ENCODE results near the gene HK3. TPM values are rescaled to one million over a fixed set of nuclear protein-coding genes. Genes with fewer than 3 reads are reported as not detected.

Gene HK3
- polyA plus RNA-seq, 3 donors = 4.0 to 48.0 (median 21.6) TPM

DNA sequence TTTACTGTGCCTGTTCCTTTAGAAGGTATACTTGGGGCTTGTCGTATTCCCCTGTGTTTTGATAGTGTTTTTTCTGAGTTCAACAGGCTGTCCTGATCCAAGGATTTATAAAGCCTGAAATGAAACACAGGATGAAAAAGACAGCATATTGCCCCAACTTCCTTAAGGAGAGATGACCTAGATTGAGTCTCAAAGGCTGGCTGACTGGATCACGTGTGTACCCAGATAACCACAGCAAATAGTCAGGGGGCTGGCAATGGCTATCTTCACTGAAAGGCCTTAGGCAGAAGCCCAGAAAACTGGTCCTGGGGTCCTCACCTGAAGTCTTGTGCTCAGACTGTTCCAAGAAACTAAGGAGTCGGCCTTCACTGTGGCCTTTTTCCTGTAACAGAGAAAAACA lies 7.7 kb upstream of the HK3 start:
- 78 to 95% (median 94%) methylated on average over 3 of the region's 3 CpGs for WGBS, 3 donors
- no peak overlapping the region for H3K27ac ChIP-seq (ENCODE audit: low read depth, low read length)

DNA sequence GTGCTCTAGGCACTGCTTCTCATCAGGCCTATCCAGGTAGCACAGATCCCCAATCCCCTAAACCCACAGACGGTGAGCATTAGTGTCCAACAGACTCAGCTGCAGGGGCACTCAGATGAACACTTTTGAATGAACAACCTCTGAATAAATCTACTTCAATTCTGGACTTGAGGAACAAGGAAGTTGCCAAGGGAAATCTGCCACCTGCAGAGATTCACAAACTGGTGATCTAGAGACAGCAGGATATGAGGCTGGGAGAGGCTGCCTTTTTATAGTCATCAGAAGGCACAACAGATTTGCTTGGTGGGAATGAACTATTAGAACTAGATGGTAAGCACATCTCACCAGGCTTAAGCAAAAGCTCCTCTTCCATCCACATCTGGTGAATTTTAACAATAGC lies 7.0 kb upstream of the HK3 start:
- H3K27ac ChIP-seq (ENCODE audit: low read depth, low read length) = no peak overlapping the region
- WGBS, 3 donors = 75 to 98% (median 82%) methylated on average over 1 of the region's 1 CpG

DNA sequence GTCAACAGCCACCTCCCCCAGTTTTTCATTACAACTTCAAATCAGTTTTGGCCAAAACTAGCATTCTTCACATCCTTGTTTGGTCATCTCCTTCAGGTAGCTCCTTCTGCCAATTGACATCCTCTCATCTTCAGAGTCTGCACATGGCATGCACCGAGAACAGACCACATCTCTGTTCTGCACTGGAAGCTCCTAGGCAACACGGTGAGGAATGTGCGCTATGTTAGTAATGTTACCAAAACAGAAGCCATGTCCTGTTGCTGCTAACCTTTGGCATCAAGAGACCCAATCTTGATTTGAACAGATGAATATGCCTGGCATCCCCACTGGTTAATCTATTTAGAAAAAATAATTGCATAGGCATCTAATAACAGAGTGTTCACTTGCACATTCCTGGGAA lies 5.1 kb upstream of the HK3 start:
- WGBS, 3 donors = 89 to 92% (median 90%) methylated on average over 3 of the region's 3 CpGs
- H3K27ac ChIP-seq (ENCODE audit: low read depth, low read length) = no peak overlapping the region

DNA sequence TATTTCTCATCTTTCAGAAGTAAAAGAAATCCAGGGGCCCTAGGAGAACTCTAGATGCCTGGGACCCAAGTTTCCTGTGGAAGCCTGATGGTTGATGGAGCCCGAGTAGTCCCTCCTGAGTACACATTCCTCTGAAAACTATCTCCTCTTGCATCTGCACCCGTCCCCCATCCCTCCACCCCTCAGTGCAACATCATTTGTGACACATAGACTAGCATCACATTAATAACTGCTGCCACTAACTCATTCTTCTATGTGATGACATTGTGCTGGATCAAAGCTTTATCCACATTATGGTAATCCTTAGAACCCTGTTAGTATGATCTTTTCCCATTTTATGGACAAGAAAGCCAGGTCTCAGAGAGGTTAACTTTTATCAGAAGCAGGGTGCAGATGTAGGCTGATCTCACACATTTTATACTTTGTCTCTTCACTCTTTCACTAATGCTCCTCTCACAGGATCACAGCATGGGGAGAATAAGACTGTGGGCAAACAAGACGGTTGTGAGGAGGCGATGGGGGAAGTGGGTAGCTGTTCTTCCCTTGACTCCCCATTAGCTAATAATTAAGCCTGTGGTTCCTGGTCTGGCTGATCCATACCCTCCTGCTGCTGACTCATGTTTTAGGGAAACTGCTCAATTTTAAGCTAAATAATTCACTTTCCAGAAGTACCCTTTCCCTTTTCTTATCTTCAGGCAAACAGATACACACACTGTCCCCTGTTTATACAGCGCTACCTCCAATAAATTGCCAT lies 3.9 kb upstream of the HK3 start:
- 77 to 84% (median 78%) methylated on average over 5 of the region's 5 CpGs for WGBS, 3 donors
- H3K27ac ChIP-seq (ENCODE audit: low read depth, low read length) = no peak overlapping the region

DNA sequence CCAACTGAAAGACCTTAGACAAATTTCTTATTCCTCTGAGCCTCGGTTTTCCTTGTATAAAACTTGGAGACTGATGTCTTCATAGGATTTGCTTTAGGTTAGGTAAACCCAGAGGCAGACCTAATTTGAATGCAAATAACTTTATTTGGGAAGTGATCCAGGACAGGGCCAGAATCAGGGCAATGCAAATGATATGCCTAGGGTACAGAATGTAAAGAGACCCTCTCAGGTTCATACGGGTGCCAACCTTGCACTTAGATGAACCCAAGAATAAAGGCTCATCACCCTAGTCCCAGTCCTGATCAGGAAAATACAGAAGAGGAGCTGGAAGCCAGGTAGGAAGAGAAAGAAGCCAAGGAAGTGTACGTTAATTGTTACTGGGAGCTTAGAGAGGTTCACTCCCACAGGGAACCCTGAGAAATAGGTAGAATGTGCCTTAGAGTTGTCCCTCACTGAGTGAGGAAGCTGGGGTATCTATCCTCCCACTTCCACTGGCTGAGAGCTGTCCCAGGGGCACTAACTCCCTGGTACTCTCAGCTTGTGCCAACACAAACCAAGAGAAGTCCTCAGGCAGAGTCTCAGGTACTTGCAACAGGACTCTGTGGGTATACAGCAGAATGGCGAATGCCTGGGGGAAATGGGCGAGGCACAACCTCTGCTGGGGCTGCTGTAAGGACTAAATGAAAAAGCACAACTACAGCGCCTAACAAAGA lies 3.1 kb upstream of the HK3 start:
- WGBS, 3 donors = 78 to 92% (median 82%) methylated on average over 6 of the region's 6 CpGs
- no peak overlapping the region for H3K27ac ChIP-seq (ENCODE audit: low read depth, low read length)

DNA sequence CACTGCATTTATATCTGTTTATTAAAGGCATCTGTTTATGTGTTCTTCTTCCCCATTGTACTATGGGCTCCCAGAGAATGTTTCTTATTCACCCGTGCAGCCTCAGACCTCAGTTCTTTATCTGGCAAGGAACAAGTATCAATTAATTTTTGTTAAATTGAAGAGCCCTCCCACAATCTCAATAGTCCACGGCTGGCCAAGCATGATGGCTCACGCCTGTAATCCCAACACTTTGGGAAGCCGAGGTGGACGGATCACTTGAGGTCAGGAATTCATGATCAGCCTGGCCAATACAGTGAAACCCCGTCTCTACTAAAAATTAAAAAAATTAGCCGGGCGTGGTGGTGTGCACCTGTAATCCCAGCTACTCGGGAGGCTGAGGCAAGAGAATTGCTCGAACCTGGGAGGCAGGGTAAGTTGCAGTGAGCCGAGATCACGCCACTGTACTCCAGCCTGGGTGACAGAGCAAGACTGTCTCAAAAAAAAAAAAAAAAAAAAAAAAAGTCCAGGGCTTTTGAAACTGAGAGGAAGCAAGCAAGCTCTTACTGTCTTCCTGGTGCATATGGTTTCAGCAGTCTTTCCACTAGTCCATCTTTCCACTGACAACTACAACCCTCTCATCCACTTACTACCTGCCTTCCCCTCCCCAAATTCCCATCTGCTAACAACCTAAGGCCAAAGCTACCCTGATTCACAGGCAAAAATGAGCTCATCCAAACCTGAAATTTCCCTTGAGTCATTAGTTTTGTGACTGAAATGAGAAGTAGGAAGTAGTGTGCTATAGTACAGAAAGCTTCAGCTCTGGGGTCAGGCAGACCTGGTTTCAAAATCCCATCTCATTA lies 2.3 kb upstream of the HK3 start:
- H3K27ac ChIP-seq (ENCODE audit: low read depth, low read length) = no peak overlapping the region
- WGBS, 3 donors = 76 to 96% (median 80%) methylated on average over 12 of the region's 12 CpGs

DNA sequence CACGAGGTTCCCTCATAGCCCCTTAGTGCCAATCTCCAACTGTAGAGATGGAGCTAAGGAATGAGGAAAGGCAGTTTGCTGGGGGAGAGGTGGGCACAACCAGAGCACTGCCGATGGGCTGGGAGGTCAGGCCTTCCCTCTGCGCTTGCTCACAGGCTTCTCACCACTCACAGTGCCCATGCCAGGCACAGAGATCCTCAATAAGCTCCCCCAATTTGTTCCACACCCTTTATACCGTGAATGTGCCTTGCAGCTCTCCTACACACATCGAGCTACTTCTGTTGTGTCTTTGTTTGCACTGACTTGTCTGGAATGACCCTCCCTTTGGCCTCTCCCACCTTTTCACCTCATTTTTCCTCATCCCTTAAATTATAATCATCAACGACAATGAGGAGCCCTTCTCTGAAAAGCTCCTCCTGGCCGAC lies 1.6 kb upstream of the HK3 start:
- WGBS, 3 donors = 79 to 83% (median 82%) methylated on average over 7 of the region's 7 CpGs
- no peak overlapping the region for H3K27ac ChIP-seq (ENCODE audit: low read depth, low read length)

DNA sequence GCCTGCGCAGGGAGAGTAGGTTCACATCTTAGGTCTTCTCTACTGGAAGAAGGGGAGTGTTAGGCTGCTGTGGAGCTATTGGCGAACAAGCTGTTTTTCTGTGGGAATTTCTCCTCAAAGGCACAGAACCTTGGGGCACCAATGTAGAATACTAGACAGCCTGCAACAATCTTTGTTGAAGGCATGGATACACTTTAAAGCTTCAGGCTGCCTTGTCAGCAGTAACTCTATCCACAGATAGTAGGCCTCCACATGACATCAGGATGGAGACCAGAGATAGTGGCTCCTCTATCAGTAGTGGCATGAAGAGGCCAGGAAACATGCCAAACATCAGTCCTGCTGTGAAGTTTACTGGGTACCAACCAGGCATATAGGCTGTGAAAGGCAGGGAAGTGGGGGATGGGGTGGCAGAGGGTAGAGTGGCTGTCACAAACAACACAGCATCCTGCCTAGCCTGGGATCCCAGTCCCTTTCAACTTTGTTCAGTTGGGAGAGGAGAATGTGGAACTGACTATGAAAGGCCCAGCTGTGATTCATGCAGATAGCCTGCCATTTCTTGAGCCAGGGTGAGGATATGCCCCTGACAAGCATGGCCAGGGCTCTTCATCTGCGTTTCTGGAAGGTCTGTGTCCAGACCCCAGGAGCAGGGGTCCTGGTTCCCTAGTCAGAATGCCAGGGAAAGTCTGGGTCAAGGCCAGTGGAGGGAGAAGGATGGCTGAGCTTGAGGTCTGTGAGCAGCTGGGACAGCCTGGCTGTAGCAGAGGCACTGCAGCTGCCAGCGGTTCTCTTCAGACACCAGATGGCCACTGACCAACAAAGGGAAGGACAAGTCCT lies 1.0 kb upstream of the HK3 start:
- H3K27ac ChIP-seq (ENCODE audit: low read depth, low read length) = peak overlapping the region; percentile 13

DNA sequence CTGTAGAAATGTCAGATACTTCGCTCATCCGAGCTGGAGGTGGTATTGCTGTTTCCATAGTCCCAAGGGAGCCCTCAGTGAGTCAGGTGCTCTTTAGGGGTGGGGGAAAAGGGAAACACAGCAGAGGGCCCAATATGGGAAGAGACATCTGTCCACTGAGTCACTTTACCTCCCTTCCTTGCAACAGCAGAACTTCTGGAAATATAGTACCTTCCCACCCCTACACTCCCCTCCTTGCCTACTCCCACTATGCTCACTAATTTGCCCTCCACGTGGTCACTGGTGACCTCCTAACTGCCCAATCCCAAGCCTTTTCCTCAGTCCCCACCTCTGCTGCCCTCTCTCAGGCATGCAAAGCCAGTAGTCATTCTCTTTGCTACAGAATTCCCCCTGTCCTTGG lies 1.9 kb downstream of the HK3 start:
- H3K27ac ChIP-seq (ENCODE audit: low read depth, low read length) = no peak overlapping the region
- 54 to 60% (median 58%) methylated on average over 3 of the region's 3 CpGs for WGBS, 3 donors

More for the DNA sequence above, 1.0 kb upstream of the HK3 start:
- WGBS, 3 donors = 83 to 92% (median 89%) methylated on average over 4 of the region's 4 CpGs

DNA sequence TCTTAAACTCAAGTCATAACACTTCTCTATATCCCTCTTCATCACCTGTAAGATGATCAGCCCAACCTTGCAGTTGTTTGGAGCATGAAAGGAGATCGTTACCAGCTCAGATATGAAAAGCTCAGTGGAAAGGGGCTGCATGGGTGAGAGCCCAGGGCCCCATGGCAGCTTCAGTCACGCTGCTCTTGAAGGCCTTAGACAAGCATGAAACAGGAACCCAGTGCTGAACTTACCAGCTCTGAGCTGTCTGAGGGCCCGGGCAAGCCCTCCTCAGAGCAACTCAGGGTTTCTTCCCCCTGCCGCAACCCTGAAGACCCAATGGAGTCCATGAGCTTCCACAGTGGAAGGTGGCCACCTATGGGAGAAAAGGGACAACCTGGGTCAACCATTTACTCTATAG lies 3.3 kb downstream of the HK3 start:
- no peak overlapping the region for H3K27ac ChIP-seq (ENCODE audit: low read depth, low read length)
- WGBS, 3 donors = 74 to 92% (median 79%) methylated on average over 4 of the region's 4 CpGs

DNA sequence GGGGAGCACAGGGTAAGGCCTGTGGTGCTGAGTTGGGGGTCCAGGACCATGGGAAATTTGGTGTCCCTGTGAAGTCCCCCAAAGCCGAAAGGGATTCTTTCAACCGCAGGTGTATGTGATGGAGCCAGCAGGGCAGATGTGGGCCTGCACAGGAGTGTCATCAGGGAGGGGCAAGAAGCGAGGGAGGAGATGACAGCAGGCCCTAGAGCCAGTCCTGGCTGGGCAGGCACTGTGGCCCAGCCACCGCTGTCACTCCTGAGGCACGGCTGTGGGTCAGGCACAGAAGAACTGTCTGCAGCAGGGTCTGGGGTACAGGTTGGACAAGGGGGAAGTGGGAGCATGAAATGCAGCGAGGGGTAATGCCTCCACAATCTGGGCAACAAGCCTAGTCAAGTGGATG lies 4.8 kb downstream of the HK3 start:
- 84 to 92% (median 85%) methylated on average over 6 of the region's 6 CpGs for WGBS, 3 donors
- no peak overlapping the region for H3K27ac ChIP-seq (ENCODE audit: low read depth, low read length)

DNA sequence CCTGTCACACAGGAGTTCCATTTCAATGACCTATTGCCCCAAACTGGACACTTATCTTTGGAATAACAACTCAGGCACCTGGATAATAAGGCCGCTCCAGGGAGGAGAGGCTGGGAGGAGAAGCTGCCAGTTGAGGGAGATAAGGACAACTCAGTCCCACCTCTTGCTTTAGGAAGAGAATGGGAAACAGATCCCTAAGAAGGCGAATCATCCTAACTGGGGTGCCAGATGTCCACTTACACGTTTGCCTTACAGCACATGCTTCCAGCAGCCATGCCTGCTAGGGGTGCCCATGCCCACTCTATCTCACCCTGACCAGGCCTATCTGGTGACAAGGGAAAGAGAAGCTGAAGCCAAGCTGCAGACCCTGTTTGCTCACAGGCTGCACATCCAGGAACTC lies 6.5 kb downstream of the HK3 start:
- no peak overlapping the region for H3K27ac ChIP-seq (ENCODE audit: low read depth, low read length)
- 70 to 72% (median 71%) methylated on average over 3 of the region's 3 CpGs for WGBS, 3 donors

DNA sequence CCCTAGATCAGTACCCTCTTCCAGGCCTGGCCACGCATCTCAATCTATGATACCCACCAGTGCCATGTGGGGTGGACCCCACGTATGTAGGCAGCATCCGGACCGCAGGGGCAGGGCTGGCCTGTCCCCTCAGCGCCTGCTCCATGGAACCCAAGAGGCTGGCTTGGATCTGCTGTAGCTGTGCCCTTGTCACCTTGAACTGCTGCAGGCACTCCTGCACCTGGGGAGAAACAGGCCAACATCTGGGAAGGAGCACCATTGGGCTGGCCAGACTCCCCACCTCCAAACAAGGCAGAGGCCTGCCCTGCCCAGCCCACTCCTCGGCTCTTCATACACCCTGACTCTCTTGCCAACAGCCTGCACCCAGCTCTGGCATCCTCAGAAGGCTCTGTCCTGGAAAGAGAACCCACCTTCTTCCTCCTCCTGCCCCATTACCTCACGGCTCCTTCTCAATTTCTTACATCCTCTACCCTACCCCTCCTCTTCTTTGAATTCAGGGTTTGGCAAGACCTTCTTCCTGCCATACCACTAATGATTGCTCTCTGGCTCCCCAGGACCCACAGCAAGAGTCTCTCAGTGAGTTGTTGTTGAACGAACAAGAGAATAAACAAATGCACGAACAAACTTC lies 7.7 kb downstream of the HK3 start:
- WGBS, 3 donors = 67 to 96% (median 69%) methylated on average over 9 of the region's 9 CpGs

DNA sequence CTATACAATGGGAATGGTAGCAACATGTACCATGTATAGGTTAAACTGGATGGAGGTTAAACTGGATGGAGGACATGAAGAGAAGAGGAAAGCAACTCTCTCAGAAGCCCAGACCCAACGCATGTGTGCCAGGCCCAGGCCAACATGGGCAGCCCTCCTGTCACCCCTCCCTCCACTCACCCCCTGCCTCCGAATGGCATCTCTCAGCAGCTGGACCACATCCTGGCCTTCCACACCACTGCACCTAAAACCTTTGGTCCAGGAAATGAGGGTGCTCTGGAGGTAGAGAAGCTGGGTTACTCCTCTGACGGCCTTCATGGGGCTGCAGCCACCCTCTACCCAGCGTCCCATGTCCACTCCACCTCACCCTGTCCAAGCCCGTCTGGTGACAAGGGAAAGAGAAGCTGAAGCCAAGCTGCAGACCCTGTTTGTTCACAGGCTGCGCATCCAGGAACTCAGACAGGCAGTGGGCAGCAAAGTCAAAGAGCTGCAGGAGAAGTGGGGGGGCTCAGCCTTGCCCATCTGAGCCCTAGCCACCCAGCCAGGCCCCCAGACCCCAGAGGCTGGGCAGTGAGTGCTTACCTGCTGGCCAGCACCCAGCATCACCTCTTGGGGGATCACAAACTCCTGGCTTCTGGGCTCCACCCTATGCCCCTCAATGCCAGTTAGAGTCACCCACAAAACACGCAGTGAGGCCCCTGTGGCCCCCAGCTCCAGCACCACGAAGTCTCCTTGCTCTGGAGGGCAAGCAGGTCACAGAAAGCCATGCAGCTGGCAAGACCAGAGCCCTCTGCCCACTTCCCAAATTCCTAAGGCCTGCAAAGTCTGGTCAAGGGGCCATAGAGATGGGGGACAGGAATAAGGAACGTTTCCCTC lies 8.5 kb downstream of the HK3 start:
- 79 to 85% (median 84%) methylated on average over 9 of the region's 9 CpGs for WGBS, 3 donors
- no peak overlapping the region for H3K27ac ChIP-seq (ENCODE audit: low read depth, low read length)

More for the DNA sequence above, 7.7 kb downstream of the HK3 start:
- H3K27ac ChIP-seq (ENCODE audit: low read depth, low read length) = no peak overlapping the region

DNA sequence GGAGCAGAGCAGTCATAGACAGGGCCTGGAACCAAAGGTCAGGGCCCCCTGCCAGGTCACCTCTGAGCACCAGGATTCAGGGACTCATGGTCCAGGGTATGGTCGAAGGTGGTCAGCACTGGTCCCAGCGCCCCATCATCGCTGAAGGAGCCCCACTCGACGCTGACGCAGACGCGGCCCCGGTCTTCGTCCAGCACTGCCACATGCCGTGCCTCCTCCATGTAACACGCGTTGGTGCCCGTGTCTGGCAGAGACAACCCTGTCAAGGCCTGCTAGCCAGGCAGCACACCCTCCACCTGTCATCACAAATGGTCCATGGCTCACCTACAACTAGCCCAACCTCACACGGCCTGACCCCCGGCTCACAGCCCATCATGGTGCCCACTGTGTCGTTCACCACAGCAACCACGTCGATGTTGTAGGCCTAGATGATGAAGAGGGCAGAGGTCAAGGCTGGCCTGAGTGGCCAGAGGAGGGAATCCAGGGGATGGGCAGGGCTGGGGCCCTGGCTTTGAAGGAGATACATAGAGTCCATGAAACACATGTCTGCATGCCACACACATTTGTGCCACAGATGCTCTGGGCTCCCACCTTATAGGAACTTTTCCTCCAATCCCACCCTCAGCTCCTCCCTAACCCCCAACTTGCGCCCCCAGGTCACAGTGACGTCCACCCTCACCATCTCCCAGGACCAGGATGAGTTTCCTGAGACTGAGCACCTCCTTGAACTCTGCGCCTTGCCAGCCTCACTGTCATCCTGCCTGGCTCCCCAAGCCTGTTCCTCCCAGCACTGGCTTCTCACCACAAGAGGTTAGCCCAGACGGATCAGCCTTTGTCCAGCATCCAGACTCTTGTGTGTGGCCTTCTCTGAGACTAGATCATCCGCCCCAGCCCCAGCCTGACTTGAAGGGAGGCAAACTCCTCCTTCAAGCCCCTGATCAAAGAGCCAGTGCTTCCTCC lies 9.5 kb downstream of the HK3 start:
- 88 to 94% (median 91%) methylated on average over 24 of the region's 24 CpGs for WGBS, 3 donors

DNA sequence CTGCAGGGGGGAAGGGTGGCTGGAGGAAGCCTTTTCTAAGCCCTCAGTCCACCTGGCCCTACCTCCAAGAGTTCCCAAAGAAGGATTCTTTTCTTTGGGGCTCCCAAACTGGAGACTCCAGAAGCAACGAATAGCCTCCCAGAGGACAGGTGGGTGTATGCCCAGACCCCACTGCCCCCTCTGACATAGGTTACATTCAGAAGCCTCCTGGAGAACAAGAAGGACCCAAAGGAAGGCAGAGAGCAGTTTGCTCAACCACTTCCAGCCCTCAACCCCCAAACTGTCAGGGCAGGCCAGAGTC lies 10.3 kb downstream of the HK3 start:
- WGBS, 3 donors = 76 to 93% (median 79%) methylated on average over 1 of the region's 1 CpG
- no peak overlapping the region for H3K27ac ChIP-seq (ENCODE audit: low read depth, low read length)

More for the DNA sequence above, 9.5 kb downstream of the HK3 start:
- no peak overlapping the region for H3K27ac ChIP-seq (ENCODE audit: low read depth, low read length)

All from adipose tissue (tissue), 3 donors.